ENCODE measurements around the gene ADD2. TPM values are rescaled to one million over a fixed set of nuclear protein-coding genes. Genes with fewer than 3 reads are reported as not detected.

Gene ADD2
- polyA plus RNA-seq: 4.0 TPM
- long read RNA-seq, donor 1: 0 reads
- long read RNA-seq, donor 2, full-length matches to known transcripts: 1 of 1 reads
- long read RNA-seq, donor 2, partial matches to known transcripts: 0 of 1 reads
- long read RNA-seq, donor 2, other reads (novel, unspliced or antisense): 0 of 1 reads
- long read RNA-seq, donor 3: 0 reads
- long read RNA-seq, donor 4: 0 reads
- long read RNA-seq, donor 5: 0 reads
- long read RNA-seq, donor 6: 0 reads
- long read RNA-seq, donor 7: 0 reads
- long read RNA-seq, donor 8: 0 reads
- long read RNA-seq, donor 9: 0 reads
- long read RNA-seq, donor 10, full-length matches to known transcripts: 2 of 2 reads
- long read RNA-seq, donor 10, partial matches to known transcripts: 0 of 2 reads
- long read RNA-seq, donor 10, other reads (novel, unspliced or antisense): 0 of 2 reads
- long read RNA-seq, donor 11: 0 reads

- peaks cover 3% of the 10 kb centered on the region for H3K9me3 ChIP-seq (ENCODE audit: control insufficient read depth, low read depth, low read length)
- WGBS (ENCODE audit: insufficient coverage, low lambda C conversion rate): no CpG with 5 or more reads among the region's 74 CpGs
- peaks cover 83% of the 10 kb centered on the region for H3K27me3 ChIP-seq (ENCODE audit: control insufficient read depth, insufficient read depth, low read length)
- H3K27ac ChIP-seq (ENCODE audit: low read length): no peak within 1 kb of the TSS
- DNase-seq: peak; percentile 9 to 19
- peak within 1 kb of the TSS; percentile 24 for H3K4me3 ChIP-seq (ENCODE audit: low read length)
- H3K4me1 ChIP-seq (ENCODE audit: control insufficient read depth, insufficient read depth, low read length): peaks cover 3% of the 10 kb centered on the region
- no peaks in the 10 kb centered on the region for H3K36me3 ChIP-seq (ENCODE audit: control insufficient read depth, insufficient read depth, low read length)
Observed at GRCh38 chr2:70767699-70768589, at the start of gene ADD2. TSS of gene ADD2 (minus strand) at chr2:70768200. CDS start at chr2:70706408, 61,792 bp downstream.

GRCh38 chr2:70817284-70817954 lies 49.4 kb upstream of the ADD2 start:
- Histone ChIP-seq H3K4me3 (ENCODE audit: low read length) (no peak overlapping the region), H3K9me3 (ENCODE audit: control insufficient read depth, low read depth, low read length) (no peaks in the 10 kb centered on the region), H3K27ac (ENCODE audit: low read length) (no peak overlapping the region), H3K27me3 (ENCODE audit: control insufficient read depth, insufficient read depth, low read length) (peaks cover 31% of the 10 kb centered on the region), H3K4me1 (ENCODE audit: control insufficient read depth, insufficient read depth, low read length) (no peaks in the 10 kb centered on the region), H3K36me3 (ENCODE audit: control insufficient read depth, insufficient read depth, low read length) (no peaks in the 10 kb centered on the region)
- no peak for DNase-seq
- WGBS (ENCODE audit: insufficient coverage, low lambda C conversion rate): no CpG with 5 or more reads among the region's 3 CpGs

GRCh38 chr2:70816726-70817125 lies 48.7 kb upstream of the ADD2 start:
- no peak overlapping the region for H3K4me3 ChIP-seq (ENCODE audit: low read length)
- H3K27ac ChIP-seq (ENCODE audit: low read length): no peak overlapping the region
- no peak for DNase-seq
- H3K36me3 ChIP-seq (ENCODE audit: control insufficient read depth, insufficient read depth, low read length): no peaks in the 10 kb centered on the region
- no peaks in the 10 kb centered on the region for H3K9me3 ChIP-seq (ENCODE audit: control insufficient read depth, low read depth, low read length)
- no CpG with 5 or more reads among the region's 5 CpGs for WGBS (ENCODE audit: insufficient coverage, low lambda C conversion rate)
- H3K27me3 ChIP-seq (ENCODE audit: control insufficient read depth, insufficient read depth, low read length): peaks cover 31% of the 10 kb centered on the region
- H3K4me1 ChIP-seq (ENCODE audit: control insufficient read depth, insufficient read depth, low read length): no peaks in the 10 kb centered on the region

GRCh38 chr2:70808983-70809958 lies 41.3 kb upstream of the ADD2 start:
- Histone ChIP-seq H3K36me3 (ENCODE audit: control insufficient read depth, insufficient read depth, low read length) (no peaks in the 10 kb centered on the region), H3K27me3 (ENCODE audit: control insufficient read depth, insufficient read depth, low read length) (peaks cover 8% of the 10 kb centered on the region), H3K4me1 (ENCODE audit: control insufficient read depth, insufficient read depth, low read length) (no peaks in the 10 kb centered on the region), H3K4me3 (ENCODE audit: low read length) (no peak overlapping the region), H3K27ac (ENCODE audit: low read length) (no peak overlapping the region), H3K9me3 (ENCODE audit: control insufficient read depth, low read depth, low read length) (no peaks in the 10 kb centered on the region)
- WGBS (ENCODE audit: insufficient coverage, low lambda C conversion rate): no CpG with 5 or more reads among the region's 12 CpGs
- no peak for DNase-seq

GRCh38 chr2:70807828-70808118 lies 39.8 kb upstream of the ADD2 start:
- DNase-seq: no peak
- no peaks in the 10 kb centered on the region for H3K9me3 ChIP-seq (ENCODE audit: control insufficient read depth, low read depth, low read length)
- H3K4me3 ChIP-seq (ENCODE audit: low read length): no peak overlapping the region
- peaks cover 5% of the 10 kb centered on the region for H3K27me3 ChIP-seq (ENCODE audit: control insufficient read depth, insufficient read depth, low read length)
- no peaks in the 10 kb centered on the region for H3K36me3 ChIP-seq (ENCODE audit: control insufficient read depth, insufficient read depth, low read length)
- H3K27ac ChIP-seq (ENCODE audit: low read length): no peak overlapping the region
- no peaks in the 10 kb centered on the region for H3K4me1 ChIP-seq (ENCODE audit: control insufficient read depth, insufficient read depth, low read length)
- 94% methylated on average over 4 of the region's 4 CpGs for WGBS (ENCODE audit: insufficient coverage, low lambda C conversion rate)

GRCh38 chr2:70807102-70807827 lies 39.3 kb upstream of the ADD2 start:
- Histone ChIP-seq H3K4me3 (ENCODE audit: low read length) (no peak overlapping the region), H3K9me3 (ENCODE audit: control insufficient read depth, low read depth, low read length) (no peaks in the 10 kb centered on the region), H3K27ac (ENCODE audit: low read length) (no peak overlapping the region), H3K27me3 (ENCODE audit: control insufficient read depth, insufficient read depth, low read length) (peaks cover 5% of the 10 kb centered on the region), H3K4me1 (ENCODE audit: control insufficient read depth, insufficient read depth, low read length) (no peaks in the 10 kb centered on the region), H3K36me3 (ENCODE audit: control insufficient read depth, insufficient read depth, low read length) (no peaks in the 10 kb centered on the region)
- WGBS (ENCODE audit: insufficient coverage, low lambda C conversion rate): no CpG with 5 or more reads among the region's 6 CpGs
- no peak for DNase-seq

- H3K27ac ChIP-seq (ENCODE audit: low read length): no peak overlapping the region
- WGBS (ENCODE audit: insufficient coverage, low lambda C conversion rate): 67% methylated on average over 3 of the region's 6 CpGs
- no peak overlapping the region for H3K4me3 ChIP-seq (ENCODE audit: low read length)
- DNase-seq: no peak
- H3K4me1 ChIP-seq (ENCODE audit: control insufficient read depth, insufficient read depth, low read length): no peaks in the 10 kb centered on the region
- H3K9me3 ChIP-seq (ENCODE audit: control insufficient read depth, low read depth, low read length): no peaks in the 10 kb centered on the region
- no peaks in the 10 kb centered on the region for H3K36me3 ChIP-seq (ENCODE audit: control insufficient read depth, insufficient read depth, low read length)
- peaks cover 10% of the 10 kb centered on the region for H3K27me3 ChIP-seq (ENCODE audit: control insufficient read depth, insufficient read depth, low read length)
Observed at GRCh38 chr2:70806620-70807019, 38.6 kb upstream of the ADD2 start.

GRCh38 chr2:70806013-70806412 lies 38.0 kb upstream of the ADD2 start:
- no peak overlapping the region for H3K4me3 ChIP-seq (ENCODE audit: low read length)
- 76% methylated on average over 5 of the region's 5 CpGs for WGBS (ENCODE audit: insufficient coverage, low lambda C conversion rate)
- peaks cover 13% of the 10 kb centered on the region for H3K27me3 ChIP-seq (ENCODE audit: control insufficient read depth, insufficient read depth, low read length)
- no peaks in the 10 kb centered on the region for H3K9me3 ChIP-seq (ENCODE audit: control insufficient read depth, low read depth, low read length)
- H3K4me1 ChIP-seq (ENCODE audit: control insufficient read depth, insufficient read depth, low read length): no peaks in the 10 kb centered on the region
- no peaks in the 10 kb centered on the region for H3K36me3 ChIP-seq (ENCODE audit: control insufficient read depth, insufficient read depth, low read length)
- H3K27ac ChIP-seq (ENCODE audit: low read length): no peak overlapping the region
- no peak for DNase-seq

- no CpG with 5 or more reads among the region's 10 CpGs for WGBS (ENCODE audit: insufficient coverage, low lambda C conversion rate)
- Histone ChIP-seq H3K36me3 (ENCODE audit: control insufficient read depth, insufficient read depth, low read length) (no peaks in the 10 kb centered on the region), H3K27ac (ENCODE audit: low read length) (no peak overlapping the region), H3K27me3 (ENCODE audit: control insufficient read depth, insufficient read depth, low read length) (peaks cover 15% of the 10 kb centered on the region), H3K4me3 (ENCODE audit: low read length) (no peak overlapping the region), H3K4me1 (ENCODE audit: control insufficient read depth, insufficient read depth, low read length) (no peaks in the 10 kb centered on the region), H3K9me3 (ENCODE audit: control insufficient read depth, low read depth, low read length) (no peaks in the 10 kb centered on the region)
- no peak for DNase-seq
Observed at GRCh38 chr2:70801607-70802263, 33.7 kb upstream of the ADD2 start.

Data from large intestine (tissue), 12 donors.